Peyer's patch (tissue), 4 donors: Measurements from ENCODE around the gene CDADC1.

Experiments used
- CTCF ChIP-seq, 6 experiments: fragments of 450-650 bp in 4 of 6; fragments of 200-600 bp in 2 of 6; sonication (generic) in 1 of 6; IDR thresholded peaks; one replicate each; pipeline ENCODE4 v1.5.1; 2017 to 2019; ENCODE audit warnings: antibody characterized with exemption in 6 of 6, mild to moderate bottlenecking in 3 of 6, moderate library complexity in 1 of 6
- POLR2A ChIP-seq, 2 donors: fragments of 450-650 bp; IDR thresholded peaks; one replicate each; pipeline ENCODE4 v1.5.1; 2017; ENCODE audit warnings: antibody characterized with exemption in 2 of 2, mild to moderate bottlenecking in 2 of 2, moderate library complexity in 2 of 2

- TF ChIP-seq POLR2A (IDR thresholded peaks at IDR 0.05): no peak
- TF ChIP-seq CTCF (IDR thresholded peaks at IDR 0.05): no peak
Observed at GRCh38 chr13:49217962-49218492, 29.7 kb upstream of the CDADC1 start.
